ENCODE data around the gene KCTD1. TPM values are rescaled to one million over a fixed set of nuclear protein-coding genes. Genes with fewer than 3 reads are reported as not detected.

The KCTD1 gene
- polyA plus RNA-seq, 1 of the 3 experiments (the other 2 are of a cell fraction), result 12.8 TPM

GRCh38 chr18:26487437-26487836 lies 60.9 kb downstream of the KCTD1 start:
- H3F3A ChIP-seq (replicated peaks; ENCODE audit: insufficient read depth), result no peaks in the 10 kb centered on the region
- H3K9me3 ChIP-seq, result no peaks in the 10 kb centered on the region
- no peak overlapping the region for H3K27ac ChIP-seq (ENCODE audit: low read depth in 2 of 2, low read length in 1 of 2)
- POLR2A ChIA-PET, result no interaction called here
- no peak overlapping the region for H3K9ac ChIP-seq
- H4K20me1 ChIP-seq (ENCODE audit: insufficient read depth), result no peaks in the 10 kb centered on the region
- DNase-seq, result no peak
- 95% methylated on average over 7 of the region's 7 CpGs for WGBS (ENCODE audit: low lambda C conversion rate)
- no peaks in the 10 kb centered on the region for H3K36me3 ChIP-seq (replicated peaks in 1 of 2; ENCODE audit: control insufficient read depth in 1 of 2, insufficient read depth in 2 of 2, low read length in 1 of 2)
- H3K4me2 ChIP-seq, result no peak overlapping the region
- CTCF ChIA-PET, result interaction anchor here (1.3 to 3.6 kb wide), 2 partner anchors 12 to 19 kb away, joined by 7 to 12 read pairs; no protein-coding TSS in a partner anchor
- peaks cover 0 to 3% of the 10 kb centered on the region in 2 experiments; a peak in 2 of 4 replicates for H3K4me1 ChIP-seq (ENCODE audit: control insufficient read depth in 1 of 2, insufficient read depth in 2 of 2, low read depth in 1 of 2, low read length in 1 of 2)
- H3K4me3 ChIP-seq (ENCODE audit: low read depth in 2 of 2, low read length in 1 of 2), result no peak overlapping the region
- H2AFZ ChIP-seq (ENCODE audit: low read depth), result no peak overlapping the region
- no peaks in the 10 kb centered on the region for H3K79me2 ChIP-seq (ENCODE audit: insufficient read depth)
- no peaks in the 10 kb centered on the region for H3K27me3 ChIP-seq (ENCODE audit: insufficient read depth)
- no peak for TF ChIP-seq SMC3 (IDR thresholded peaks at IDR 0.05; ENCODE audit: low read depth, low read length)
- TF ChIP-seq JUND (IDR thresholded peaks at IDR 0.05), result no peak
- TF ChIP-seq MAX (IDR thresholded peaks at IDR 0.05; ENCODE audit: low read depth), result no peak
- TF ChIP-seq NFIC (IDR thresholded peaks at IDR 0.05; ENCODE audit: borderline replicate concordance), result no peak
- no peak for TF ChIP-seq RCOR1 (IDR thresholded peaks at IDR 0.05; ENCODE audit: low read length)
- TF ChIP-seq SIN3A (IDR thresholded peaks at IDR 0.05; ENCODE audit: borderline replicate concordance, low read depth, low read length), result no peak
- TF ChIP-seq ELF1 (IDR thresholded peaks at IDR 0.05), result no peak
- TF ChIP-seq FOXJ3 (CRISPR knock-in tag; IDR thresholded peaks at IDR 0.05), result no peak
- H3K9me2 ChIP-seq, result no peaks in the 10 kb centered on the region

GRCh38 chr18:26483633-26484032 lies 64.7 kb downstream of the KCTD1 start:
- Histone ChIP-seq H3K9me2 (no peaks in the 10 kb centered on the region), H3K27ac (ENCODE audit: low read depth in 2 of 2, low read length in 1 of 2) (no peak overlapping the region), H3K36me3 (replicated peaks in 1 of 2; ENCODE audit: control insufficient read depth in 1 of 2, insufficient read depth in 2 of 2, low read length in 1 of 2) (no peaks in the 10 kb centered on the region), H3K79me2 (ENCODE audit: insufficient read depth) (no peaks in the 10 kb centered on the region), H4K20me1 (ENCODE audit: insufficient read depth) (no peaks in the 10 kb centered on the region), H3F3A (replicated peaks; ENCODE audit: insufficient read depth) (peaks cover 14% of the 10 kb centered on the region), H3K4me3 (ENCODE audit: low read depth in 2 of 2, low read length in 1 of 2) (no peak overlapping the region), H3K4me2 (no peak overlapping the region), H3K27me3 (ENCODE audit: insufficient read depth) (no peaks in the 10 kb centered on the region), H3K4me1 (ENCODE audit: control insufficient read depth in 1 of 2, insufficient read depth in 2 of 2, low read depth in 1 of 2, low read length in 1 of 2) (peaks cover 0 to 29% of the 10 kb centered on the region in 2 experiments; a peak in 3 of 4 replicates), H2AFZ (ENCODE audit: low read depth) (no peak overlapping the region), H3K9ac (no peak overlapping the region), H3K9me3 (no peaks in the 10 kb centered on the region)
- ChIA-PET CTCF (no interaction called here), POLR2A (no interaction called here)
- TF ChIP-seq USF1 (IDR thresholded peaks at IDR 0.05; ENCODE audit: borderline replicate concordance, low read depth) (no peak), IRF3 (IDR thresholded peaks at IDR 0.05; ENCODE audit: low read depth, low read length) (no peak), SIN3A (IDR thresholded peaks at IDR 0.05; ENCODE audit: borderline replicate concordance, low read depth, low read length) (no peak), RAD21 (IDR thresholded peaks at IDR 0.05; ENCODE audit: low read length) (no peak)
- DNase-seq, result no peak
- 95% methylated on average over 4 of the region's 4 CpGs for WGBS (ENCODE audit: low lambda C conversion rate)
